Measurements from ENCODE around the gene DSCAML1.
A peak's percentile ranks its signal among the peaks of the same experiment; 100 is the strongest.

DSCAML1 gene

GRCh38 chr11:117686711-117687110 lies 110.3 kb downstream of the DSCAML1 start:
- DNase-seq: no peak

DNA sequence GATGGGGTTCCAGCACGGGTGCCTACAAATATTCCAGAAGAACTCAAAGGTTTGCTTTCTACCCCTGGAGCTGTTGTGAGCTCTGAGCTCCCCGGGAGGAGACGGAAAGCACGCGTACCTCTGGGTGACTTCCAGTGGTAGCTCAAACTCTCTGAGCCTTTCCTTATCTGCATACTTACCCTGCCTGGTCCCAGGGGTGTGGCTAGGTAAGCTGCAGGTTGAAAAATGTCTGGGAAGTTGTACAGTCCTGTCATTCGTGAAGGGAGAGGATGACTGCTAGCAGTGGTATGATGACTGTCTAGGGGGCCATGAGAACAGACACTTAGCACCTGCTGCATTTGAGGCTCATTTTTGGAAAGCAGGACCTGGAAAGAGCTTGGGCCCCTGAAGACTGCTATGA lies 111.5 kb downstream of the DSCAML1 start:
- DNase-seq: no peak

DNA sequence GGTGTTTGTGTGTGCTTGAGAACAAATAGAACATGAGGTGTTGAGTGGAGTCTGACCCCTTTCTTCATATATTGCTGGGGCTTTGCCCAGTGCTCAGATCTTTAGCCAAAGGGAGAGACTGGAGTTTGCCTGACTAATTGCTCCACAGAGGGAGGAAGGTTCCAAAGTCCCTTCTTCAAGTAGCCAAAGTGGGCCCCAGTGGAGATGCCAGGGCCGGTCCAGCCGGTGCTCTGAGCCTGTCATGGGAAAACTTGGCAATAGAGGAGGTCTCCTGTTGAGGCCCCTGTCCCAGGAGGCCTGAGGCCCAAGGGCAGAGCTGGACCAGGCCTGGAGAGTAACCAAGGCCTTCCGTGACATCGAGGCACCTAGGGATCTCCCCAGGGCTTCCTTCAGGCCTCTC lies 112.3 kb downstream of the DSCAML1 start:
- DNase-seq: no peak

DNA sequence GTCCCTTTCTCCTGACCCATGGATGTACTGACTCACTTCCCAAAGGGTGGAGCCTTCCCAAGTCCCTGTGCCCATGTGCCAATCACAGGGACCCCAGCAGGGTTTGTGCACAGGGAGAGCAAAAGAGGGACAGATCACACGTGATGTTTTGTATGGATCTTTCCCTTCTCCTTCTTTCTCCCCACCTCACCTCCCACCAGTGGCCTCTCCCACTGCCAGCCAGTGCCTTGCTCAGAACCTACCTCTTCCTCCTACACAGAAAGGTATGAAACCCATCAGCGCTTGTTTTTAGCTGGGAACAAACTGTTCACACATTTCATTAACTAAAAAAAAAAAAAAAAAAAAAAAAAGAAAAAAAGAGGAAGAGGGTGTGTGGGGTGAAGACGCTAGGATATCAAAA lies 112.9 kb downstream of the DSCAML1 start:
- DNase-seq: no peak

DNA sequence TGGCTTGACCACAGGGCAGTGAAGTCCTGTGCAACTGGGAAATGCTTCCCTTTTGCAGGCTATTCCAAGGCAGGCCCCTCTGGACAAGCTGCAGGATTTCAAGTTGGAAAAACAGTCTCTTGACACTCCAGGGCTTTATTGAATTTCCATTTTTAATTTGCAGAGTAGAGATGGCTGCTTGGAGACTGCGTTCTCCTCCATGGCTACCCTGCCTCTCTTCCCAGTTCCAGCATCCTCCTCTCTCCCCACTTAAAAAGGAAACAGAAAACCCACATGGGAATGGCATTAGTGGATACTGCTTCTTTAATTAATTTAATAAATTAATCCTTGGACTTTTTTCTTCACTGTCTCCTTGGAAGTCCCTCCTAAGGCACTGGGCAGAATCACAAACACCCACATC lies 115.6 kb downstream of the DSCAML1 start:
- DNase-seq: no peak

DNA sequence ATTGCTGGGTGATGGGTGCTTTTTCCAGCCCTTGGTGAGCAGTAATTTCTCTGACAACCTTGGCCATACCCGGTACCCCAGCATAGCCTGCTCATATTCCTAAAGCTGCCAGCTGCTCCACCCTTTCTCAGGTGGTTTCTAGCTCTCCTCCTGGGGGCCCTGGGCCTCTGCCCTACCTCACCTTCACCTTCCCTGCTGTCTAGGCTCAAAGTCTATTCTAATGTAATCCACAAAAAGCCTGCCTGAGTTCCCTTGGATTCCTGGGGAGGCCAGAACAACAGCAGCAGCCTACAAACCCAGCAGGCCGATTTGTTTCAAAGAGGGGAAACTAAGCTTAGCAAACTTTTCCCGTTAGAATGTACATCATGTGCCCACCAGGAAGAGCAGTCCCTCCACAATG lies 117.6 kb downstream of the DSCAML1 start:
- DNase-seq: no peak

DNA sequence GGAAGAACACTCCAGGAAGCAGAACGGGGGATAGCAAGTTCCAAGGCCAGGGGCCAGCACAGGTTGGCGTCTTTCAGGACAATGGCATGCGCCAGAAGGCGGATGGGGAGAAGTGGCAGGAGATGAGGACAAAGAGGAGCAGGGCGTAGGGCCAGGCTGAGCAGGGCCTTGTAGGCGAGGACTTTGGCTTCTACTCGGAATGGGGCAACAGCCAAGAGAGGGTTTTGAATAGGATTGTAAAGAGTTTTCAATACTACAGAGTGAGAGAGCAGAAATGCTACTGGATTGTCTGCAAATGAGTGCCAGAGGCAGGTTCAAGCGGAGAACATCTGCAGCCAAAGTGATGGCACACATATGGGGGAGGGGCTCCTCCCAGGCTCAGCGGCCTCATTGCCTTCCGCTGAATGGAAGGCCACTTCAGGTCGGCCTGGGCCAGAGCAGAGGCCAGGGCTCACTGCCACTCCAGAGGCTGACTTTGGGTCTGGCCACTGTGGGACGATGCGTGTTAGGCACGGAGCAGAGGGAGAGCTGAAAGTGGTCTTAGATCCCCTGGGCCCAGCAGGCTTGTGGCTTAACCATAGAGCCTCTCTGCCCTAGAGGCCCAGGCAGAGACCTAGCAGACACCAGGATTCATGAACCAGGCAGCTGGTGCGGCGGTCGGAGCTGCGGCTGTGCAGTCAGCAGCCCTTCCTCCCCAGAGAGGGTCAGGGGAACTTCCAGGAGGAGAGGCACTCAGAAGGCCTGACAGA lies 118.2 kb downstream of the DSCAML1 start:
- DNase-seq: no peak

DNA sequence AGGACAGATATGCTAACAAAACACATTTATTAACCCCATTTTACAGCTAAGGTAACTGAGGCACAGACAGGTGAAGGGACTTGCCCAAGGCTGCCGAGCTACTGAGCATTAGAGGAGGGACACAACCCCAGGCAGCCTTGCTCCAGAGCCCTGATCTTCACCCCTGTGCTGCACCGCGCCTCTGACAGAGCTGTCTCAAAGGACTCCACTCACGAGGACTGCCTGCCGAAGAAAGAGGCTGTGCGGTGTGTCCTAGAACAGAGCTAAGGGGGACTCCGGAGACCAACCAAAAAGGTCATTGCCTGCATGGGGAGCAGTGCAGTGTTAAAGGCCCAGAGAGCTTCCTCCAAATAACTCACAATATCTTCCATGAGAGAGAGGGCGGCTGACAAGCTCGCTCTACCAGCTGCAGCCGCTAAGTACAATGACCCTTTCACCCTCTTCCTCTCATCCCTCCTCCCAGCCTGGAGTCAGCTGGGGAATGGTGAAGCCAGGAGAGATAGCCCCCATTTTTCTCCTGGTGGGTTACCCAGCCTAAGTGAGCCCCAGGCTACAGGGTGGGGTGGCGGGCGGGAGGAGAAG lies 119.2 kb downstream of the DSCAML1 start:
- no peak for DNase-seq

- DNase-seq: no peak
Measured at GRCh38 chr11:117676501-117676900, 120.5 kb downstream of the DSCAML1 start.

DNA sequence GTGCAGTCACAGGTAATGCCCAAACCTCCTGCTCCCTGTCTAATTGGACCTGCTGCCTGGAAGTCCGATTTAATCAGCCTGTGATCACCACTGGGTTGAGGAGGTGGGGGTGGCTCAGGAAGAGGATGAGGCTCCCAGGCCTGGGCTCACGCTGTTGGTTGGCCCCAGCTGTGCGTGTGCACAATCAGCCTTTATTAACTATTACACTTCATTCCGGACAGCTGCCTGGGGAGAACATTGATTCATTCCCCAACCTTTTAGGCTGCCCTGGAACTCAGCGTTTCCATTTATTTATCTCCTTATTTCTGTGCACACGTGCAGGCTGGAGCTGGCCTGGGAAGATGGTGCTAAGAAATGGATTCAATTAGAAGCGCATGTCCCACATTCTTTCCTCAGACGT lies 123.4 kb downstream of the DSCAML1 start:
- no peak for DNase-seq

- DNase-seq: no peak
Measured at GRCh38 chr11:117671370-117671769, 125.6 kb downstream of the DSCAML1 start.

DNA sequence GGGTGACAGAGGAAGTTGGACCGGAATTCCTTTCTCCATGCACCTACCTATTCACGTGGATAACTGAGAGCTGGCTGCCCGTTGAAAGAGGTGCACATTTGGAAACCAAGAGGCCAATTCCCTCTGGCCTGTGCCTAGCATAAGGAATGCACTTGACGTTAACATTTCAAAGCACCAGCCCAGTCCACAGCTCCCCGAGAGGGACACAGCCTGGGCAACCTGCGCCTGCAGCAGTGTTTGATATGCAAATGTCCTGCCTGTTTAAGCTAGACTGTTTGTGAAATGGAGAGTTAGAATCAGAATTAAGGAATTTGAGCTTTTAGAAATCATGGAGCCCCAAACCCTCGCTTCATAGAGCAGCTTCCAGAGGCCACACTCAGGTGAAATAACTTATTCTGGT lies 126.1 kb downstream of the DSCAML1 start:
- no peak for DNase-seq

DNA sequence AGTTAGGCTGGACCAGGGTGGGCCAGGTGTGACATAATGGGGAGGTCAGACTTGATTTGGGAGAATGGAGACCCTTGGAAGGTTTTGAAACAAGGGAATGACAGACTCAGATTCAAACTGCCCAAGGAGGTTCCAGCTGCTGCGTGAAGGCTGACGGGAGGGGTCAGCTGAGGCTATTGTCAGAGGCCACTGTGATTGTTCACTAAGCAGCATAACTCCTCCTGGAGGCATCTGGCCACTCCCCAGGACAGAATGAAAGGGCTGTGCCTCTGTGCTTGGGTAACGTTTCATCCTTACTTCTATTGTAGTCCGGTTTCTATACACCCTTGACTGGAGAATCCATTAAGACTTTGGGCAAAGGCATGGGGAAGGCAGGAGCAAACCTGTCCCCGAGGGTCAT lies 126.6 kb downstream of the DSCAML1 start:
- DNase-seq: no peak

GRCh38 chr11:117669616-117670015 lies 127.4 kb downstream of the DSCAML1 start:
- DNase-seq: no peak

DNA sequence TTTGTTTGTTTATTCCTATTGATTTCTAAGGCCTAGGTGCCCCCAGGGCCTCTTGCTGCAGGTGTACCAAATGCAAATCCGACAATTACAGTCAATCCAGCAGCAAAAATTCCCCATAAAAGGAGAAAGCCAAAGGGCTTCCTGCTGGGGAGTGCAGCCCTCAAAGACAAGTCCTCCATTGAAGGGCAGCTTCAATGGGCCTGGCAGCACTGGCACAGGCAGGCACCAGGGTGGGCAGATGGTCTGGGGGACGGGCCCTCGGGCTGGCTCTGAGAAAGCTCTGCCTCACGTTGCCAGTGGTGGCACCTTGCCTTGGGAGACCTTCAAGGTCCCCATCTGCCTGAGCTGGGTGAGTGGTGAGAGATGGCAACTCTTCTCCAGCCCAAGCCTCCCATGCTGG lies 128.0 kb downstream of the DSCAML1 start:
- no peak for DNase-seq

GRCh38 chr11:117668321-117668751 lies 128.7 kb downstream of the DSCAML1 start:
- DNase-seq: no peak

- no peak for DNase-seq
Measured at GRCh38 chr11:117664897-117665296, 132.1 kb downstream of the DSCAML1 start.

- peak; percentile 67 for DNase-seq
Measured at GRCh38 chr11:117663821-117664220, 133.2 kb downstream of the DSCAML1 start.

- DNase-seq: no peak
Measured at GRCh38 chr11:117663414-117663813, 133.6 kb downstream of the DSCAML1 start.

DNA sequence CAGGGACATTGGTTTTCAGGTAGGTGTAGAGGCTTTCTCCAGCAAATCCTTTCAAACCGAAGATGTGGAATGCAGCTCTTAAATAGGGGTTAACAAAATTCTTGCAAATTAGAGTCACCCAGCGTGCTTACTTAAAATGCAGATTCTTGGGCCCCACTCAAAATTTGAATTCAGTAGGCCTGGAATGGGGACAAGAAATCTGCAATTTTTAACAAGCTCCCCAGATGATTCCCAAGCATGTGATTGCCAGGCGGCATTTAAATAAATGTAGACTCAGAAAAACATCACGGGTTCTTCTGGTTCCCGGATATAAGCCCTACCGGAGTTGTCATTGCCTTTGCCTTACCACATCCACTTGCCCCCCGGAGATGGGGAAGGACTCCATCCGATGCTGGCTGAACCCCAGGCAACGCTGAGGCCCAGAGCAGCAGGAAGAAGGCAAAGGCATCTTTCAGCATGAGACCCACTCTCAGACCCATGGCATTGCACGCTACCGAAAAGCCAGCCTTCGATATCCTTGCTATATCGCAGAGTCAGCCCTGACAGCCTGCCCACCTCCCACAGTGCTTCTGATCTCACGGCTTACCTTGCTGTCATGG lies 134.2 kb downstream of the DSCAML1 start:
- DNase-seq: no peak

- no peak for DNase-seq
Measured at GRCh38 chr11:117662255-117662654, 134.8 kb downstream of the DSCAML1 start.

DNA sequence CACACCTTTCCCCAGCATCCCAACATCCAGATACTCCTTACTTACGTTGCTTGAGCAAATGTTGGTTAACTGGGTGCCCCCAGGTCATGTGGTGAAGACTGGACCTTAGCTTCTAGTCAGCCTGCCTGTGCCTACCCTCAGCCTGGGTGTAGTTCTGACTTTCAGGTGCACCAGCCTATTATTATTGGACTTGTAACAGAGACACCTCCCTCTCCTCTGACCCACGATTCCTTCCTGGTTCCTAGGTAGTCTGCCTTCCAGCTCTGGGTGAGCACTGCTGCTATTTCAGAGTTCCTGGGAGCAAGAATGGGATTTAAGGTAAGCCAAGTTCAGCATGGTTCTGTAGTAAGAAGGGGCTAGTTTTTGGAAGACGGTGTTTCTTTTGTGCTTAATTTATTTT lies 138.2 kb downstream of the DSCAML1 start:
- DNase-seq: no peak

DNA sequence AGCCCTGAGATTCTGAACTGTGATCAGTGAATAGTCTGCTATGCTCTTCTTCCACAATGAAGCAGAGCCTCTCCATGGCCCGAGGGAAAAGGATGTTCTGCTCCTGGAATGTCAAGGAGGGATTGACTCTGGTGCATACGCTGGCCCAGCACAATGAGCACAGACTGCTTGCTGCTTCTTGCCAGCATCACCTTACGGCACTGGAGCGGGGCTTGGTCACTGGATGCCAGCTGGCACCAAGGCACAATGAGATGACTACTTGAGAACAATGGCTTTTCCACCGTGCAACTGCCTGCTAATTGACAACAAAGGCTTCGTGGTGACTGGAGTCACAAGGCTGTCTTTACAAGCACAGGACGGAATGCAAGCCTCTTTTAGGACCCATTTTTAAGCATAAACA lies 139.2 kb downstream of the DSCAML1 start:
- DNase-seq: no peak

Data from left hindlimb (tissue), 1 donor.